ENCODE measurements around the gene ORC6. TPM values are rescaled to one million over a fixed set of nuclear protein-coding genes. Genes with fewer than 3 reads are reported as not detected.

The ORC6 gene
- total RNA-seq, 1 donor from 2014 or later, result 2.2 TPM

DNA sequence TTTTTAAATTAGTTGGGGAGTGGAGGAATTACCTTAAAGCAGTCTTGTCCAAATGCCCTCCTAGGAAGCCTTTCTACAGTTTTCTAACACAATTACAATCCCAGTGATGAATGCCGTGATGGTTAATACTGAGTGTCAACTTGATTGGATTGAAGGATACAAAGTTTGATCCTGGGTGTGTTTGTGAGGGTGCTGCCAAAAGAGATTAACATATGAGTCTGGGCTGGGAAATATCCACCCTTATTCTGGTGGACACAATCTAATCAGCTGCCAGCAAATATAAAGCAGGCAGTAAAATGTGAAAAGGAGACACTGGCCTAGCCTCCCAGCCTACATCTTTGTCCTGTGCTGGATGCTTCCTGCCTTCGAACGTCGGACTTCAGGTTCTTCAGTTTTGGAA is 12.2 kb downstream of the ORC6 start:
- no peak for DNase-seq (ENCODE audit: low spot score)

DNA sequence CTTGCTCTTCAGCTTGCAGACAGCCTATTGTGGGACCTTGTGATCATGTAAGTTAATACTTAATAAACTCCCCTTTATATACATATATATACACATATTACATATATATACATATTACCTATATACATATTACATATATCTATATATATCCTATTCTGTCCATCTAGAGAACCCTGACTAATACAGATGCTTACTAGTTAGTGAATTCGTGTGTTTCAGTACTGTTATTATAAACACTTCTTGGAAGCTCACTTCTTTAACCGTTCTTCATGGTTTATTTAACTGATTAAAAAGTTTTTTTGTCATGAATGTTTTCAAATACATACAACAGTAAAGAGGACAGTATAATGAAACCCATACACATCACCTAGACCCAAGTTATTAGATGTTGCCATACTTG is 12.6 kb downstream of the ORC6 start:
- no peak for DNase-seq (ENCODE audit: low spot score)

DNA sequence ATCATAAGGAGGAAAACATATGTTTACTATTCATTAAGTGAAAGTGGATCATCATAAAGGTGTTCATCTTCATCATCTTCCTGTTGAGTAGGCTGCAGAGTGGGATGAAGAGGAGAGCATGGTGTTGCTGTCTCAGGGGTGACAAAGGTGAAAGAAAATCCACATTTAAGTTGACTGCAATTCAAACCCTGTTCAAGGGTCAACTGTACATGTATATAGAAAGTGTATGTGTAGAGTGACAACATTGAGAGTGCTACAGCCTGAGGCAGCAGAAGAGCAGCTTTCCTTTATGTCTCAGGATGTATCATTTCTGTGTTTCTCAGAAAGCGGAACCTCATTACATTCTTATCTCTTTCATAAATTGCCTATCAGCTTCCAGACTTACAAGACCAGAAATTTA is 17.2 kb downstream of the ORC6 start:
- no peak for DNase-seq (ENCODE audit: low spot score)

DNA sequence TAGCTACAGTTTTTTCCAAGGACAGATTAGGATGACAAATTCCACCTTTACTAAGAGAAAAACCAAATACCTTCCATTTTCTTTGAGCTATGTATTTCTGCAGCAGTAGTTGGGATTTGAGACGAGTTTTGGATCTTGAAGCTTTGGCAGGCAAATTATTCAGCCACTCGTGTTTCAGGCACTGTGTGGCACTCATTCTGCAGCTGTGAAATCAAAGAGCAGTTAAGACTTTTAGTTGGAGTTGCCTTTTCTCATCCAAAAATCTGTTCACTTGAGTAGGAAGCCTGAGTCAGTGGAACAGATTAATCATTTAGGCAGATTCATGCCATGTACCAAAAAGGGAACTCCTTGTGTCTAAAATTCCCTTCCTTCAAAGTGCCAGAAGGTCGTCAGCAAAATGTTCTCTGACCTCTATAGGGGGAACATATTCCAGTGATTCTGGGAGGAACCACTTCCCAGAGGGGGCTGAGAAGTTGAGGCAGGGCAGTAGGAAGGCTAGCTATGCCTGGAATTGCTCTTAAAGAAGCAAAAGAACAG is 20.1 kb downstream of the ORC6 start:
- no peak for DNase-seq (ENCODE audit: low spot score)

DNA sequence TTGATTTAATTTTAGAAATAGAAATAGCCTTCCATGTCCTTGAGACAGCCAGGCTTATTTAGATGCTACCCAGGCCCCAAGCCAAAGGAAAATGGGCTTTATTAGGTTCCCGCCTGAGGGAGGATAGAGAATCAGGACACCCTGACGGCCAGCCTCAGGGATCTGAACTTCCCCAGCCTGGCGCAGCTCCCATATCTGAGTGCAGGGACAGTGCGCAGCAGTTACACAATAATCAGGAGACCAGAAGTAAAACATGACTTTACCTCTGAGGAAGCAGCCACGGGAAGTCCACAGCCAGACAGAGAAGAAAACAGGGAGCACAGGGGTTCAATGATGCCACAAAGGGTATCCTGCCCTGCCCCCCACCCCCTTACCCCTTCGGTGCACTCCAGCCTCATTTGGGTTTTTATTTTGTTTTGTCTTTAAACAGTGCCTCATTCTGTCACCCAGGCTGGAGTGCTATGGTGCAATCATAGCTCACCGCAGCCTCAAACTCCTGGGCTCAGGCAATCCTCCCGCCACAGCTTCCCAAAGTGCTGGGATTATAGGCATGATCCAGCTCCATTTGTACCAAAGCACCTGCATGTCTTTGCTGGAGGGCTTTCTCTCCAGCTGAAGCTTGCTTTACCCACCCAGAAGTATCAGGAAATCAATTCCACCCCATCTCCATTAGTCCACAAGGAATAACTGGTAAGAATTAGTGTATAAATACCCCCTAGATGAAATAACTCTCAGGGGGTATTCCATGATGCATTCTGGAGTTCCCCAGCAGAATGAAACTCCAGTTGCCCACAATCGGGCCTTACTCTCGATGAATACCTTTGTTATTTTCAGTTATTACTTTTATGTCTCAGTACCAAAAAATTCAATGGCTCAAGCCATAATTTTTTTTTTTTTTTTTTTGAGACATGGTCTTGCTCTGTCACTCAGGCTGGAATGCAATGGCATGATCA is 21.9 kb downstream of the ORC6 start:
- no peak for DNase-seq (ENCODE audit: low spot score)

DNA sequence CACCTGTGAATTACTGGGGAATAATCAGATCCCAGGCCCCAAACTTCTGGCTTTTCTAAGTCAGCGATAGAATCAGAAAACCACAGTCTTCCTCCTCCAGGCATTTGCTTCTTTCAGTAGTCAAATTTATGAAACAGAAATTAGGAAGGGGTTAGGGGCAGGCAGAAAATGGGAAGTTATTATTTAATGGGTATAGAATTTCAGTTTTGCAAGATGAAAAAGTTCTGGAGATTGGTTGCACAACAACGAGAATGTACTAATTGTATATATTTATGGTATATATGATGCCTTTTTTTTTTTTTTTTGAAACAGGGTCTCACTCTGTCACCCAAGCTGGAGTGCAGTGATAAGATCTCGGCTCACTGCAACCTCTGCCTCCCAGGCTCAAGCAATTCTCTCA is 23.5 kb downstream of the ORC6 start:
- no peak for DNase-seq (ENCODE audit: low spot score)

DNA sequence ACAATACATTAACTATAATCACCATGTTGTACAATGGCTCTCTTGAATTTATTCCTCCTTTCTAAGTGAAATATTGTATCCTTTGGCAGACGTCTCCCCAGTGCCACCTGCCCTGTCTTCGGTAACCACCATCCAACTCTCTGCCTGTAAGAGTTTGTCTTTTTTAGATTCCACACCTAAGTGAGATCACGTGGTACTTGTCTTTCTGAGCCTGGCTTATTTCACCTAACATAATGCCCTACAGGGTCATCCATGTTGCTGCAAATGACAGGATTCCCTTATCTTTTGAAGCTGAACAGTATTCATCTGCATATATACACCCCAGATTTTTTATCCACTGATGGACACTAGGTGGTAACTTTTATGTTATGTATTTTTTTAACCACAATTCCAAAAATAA is 24.2 kb downstream of the ORC6 start:
- DNase-seq (ENCODE audit: low spot score), result no peak

DNA sequence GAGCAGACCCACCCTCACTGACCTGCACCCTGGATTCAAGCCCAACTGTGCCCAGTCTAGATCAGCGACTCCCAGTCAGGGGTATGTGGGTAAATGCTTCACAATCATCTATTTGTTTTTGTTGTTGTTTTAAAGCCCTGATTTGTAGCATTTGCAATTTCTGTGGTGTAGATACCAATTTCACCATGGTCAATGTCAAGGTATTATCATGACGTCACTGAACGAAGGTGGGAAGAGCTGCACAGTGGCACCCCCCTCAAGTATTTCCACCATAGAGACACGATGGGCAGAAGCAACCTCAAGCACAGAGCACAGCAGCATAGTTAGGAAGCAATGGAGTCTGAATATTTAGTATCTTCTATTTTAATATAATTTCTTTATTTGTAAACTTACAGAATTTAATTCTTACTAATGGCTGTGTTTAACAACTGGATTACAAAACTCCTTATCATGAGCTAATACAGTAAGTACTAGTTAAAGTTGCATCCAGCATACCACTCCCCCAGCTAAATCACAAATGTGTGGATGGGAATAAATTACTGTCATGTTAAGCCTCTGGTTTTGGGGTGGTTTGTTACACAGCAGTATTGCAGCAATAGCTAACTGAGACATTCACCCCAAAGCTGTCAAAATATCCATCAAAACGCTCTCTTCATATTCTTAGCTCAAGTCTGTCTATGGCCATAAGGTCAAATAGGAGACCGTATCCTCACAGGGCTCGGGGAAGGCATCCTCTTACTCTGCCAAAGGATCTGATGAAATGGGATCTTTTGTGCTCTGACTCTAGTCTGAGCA is 25.5 kb downstream of the ORC6 start:
- no peak for DNase-seq (ENCODE audit: low spot score)

DNA sequence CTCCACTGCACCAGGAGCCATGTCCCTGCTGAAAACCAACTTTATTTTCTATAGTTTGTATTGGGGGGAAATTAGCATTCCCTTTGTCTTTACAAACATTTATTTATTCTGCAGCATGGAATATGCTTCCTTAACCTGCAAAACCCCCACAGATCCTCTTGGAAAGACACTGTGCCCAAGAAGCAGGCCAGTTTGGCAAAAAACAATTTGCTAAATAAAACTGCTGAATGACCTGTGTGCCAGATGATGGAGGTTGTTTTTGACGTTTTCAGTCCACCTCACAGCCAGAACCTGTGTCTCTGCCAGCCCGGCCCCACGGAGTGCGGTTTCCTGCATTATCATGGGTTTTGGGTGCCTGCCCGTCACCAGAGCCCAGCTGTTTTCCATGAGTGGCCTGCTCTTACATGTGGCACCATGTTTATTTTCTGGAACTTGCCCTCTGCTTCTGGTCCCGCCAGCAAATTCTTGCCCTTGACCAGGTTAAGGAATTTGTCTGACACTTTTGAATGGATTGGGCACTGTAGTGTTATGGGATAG is 26.4 kb downstream of the ORC6 start:
- no peak for DNase-seq (ENCODE audit: low spot score)

DNA sequence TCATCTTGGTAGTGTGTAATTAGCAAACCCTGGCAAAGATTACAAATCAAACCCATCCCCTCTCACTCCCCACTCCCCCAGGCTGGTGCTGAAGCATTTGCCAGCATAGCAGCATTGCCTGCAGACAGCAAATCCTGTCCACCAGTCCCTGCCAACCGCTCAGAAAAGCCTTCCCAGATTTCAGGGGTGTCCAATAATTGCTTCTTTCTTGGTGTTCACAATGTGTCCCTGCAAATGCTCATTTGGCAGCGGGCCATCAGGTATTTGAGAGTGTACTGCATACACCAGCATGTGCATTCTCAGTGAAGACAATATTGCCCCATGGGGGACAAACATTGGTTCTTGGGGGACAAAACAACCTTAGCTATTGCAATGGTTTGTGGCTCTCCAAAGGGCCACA is 28.2 kb downstream of the ORC6 start:
- no peak for DNase-seq (ENCODE audit: low spot score)

DNA sequence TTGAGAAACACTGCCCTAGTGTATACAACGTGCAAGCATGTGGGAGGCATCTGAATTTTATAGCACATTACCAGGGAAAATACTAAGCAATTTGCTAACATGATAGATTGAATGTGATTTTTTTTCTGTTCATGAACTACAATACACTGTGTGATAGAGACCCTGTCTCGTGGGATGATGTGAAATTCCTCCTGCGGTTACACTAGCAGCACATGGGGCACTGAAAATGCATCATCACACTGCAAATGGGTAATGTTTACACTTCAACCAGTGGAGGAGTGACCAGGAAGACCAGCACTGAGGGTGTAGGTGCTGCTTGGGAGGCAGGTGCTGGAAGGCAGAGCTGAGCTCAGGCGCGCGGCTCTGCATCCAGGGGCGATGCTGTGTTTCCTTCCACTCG is 28.8 kb downstream of the ORC6 start:
- no peak for DNase-seq (ENCODE audit: low spot score)

DNA sequence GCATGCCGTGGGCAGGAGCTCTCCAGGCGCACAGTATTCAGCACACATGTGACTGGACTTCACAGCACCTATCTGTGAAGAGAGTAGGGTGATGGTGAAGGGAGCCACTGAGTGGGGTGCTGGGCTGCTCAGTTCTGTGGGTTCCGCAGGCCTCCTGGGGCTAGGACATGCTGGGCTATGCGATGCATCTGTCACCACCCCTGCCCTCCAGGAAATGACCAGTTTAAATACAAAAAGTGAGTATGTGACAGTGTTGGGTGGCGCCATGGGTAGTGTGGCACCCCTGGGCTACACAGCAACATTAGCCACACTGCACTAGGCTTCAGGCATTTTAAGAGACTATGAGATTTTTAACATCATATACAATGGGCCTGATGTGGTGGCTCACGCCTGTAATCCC is 30.1 kb downstream of the ORC6 start:
- no peak for DNase-seq (ENCODE audit: low spot score)

DNA sequence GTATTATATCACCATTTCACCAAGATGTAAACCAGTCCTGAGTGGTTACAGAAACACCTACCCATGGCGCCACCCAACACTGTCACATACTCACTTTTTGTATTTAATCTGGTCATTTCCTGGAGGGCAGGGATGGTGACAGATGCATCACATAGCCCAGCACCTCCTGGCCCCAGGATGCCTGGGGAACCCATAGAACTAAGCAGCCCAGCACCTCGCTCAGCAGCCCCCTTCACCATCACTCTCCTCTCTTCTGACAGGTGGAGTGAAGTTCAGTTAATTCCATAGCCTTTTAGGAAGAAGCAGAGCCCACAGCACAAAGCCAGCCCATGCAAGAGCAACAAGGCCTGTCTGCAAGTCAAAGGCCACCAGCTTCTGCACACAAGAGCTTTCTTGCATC is 31.2 kb downstream of the ORC6 start:
- DNase-seq (ENCODE audit: low spot score), result no peak

DNA sequence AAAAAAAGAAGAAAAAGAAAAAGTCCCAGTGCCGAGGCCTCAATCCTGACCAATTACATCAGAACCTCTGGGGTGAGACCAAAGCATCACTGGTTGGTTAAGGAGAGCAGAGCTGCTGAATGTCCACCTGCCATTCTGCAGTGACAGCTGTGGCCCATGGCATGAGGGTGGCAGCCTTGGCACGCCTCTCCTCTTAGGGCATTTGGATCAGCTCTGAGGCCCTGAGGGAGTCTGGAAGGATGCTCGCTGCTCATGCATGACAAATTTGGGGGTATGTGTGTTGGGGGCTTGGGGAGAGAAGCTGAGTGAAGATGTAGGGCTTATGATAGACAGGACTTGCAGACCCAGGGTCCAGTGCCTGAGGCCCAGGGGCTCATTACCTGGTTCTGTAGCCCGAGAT is 32.4 kb downstream of the ORC6 start:
- no peak for DNase-seq (ENCODE audit: low spot score)

DNA sequence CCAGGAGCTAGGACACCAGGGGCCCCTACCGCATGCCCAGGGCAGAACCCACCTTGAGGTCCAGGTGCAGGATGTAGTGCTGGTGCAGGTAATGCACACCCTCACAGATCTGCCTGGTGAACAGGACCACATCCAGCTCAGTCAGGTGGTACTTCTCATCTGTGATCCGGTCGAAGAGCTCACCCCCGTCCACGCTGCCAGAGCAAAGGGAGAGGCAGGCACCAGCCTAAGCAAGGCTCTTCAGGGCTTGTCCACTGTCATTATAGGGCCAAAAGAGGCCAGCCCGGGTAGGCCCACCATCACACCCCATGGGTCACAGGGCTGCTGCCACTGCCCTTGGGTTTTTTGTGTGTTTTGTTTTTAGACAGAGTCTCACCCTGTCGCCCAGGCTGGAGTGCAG is 37.7 kb downstream of the ORC6 start:
- DNase-seq (ENCODE audit: low spot score), result no peak

DNA sequence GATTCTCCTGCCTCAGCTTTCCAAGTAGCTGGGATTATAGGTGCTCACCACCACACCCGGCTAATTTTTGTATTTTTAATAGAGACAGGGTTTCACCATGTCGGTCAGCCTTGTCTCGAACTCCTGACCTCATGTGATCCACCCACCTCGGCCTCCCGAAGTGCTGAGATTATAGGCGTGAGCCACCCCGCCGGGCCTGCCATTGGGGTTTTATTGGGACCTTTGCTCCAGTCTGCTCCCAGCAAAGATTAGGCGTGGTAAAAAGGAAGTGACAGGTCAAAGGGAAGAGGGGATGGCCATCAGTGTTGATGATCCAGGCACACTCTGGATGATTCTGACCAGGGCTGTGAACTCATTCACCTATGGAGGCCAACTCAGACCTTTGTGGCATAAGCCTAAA is 38.2 kb downstream of the ORC6 start:
- no peak for DNase-seq (ENCODE audit: low spot score)

DNA sequence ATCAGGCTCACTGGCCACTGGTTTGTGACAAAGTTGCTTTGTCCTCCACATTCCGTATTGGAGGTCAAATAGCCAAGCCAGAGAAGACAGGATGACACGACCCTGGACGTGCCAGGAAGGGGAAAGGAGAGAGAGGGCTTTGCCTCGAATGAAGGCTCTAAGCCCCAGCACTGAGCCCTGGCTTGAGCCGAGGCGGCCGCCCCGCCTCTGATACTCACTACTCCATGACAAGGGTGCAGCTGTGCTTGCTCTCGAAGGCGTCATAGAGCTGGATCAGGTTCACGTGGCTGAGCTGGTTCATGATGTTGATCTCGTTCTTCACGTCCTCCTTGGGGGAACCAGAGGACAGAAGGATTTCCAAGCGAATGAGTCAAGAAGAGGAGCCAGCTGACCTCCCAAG is 39.3 kb downstream of the ORC6 start:
- DNase-seq (ENCODE audit: low spot score), result no peak

DNA sequence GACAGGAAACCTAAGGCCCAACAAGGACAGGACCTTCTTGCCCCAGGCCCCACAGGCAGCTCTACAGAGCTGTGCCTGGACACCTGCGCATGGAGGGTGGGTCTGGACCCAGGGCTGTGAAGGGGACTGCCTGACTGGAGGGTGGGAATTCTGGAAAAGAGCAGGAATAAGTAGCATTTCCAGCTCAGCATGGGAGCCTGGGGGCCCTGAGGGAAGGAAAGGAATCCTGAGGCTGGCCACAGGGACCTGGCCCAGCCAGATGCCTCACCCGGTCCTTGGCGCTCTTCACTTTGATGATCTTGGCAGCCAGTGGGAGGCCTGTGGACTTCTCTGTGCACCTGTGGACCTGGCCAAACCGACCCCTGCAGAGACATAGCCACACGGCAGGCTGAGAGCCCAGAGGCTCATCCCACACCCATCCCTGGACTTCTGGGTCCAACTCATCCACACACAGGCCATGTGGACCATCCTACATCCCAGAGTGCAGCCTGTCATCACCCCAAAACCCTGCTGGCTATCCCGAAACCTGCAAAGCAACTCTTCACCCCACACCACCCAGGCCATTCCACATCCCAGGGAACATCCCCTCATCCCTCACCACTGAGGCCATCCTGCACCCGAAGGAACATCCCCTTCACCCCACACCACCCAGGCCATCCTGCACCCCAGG is 40.0 kb downstream of the ORC6 start:
- no peak for DNase-seq (ENCODE audit: low spot score)

DNA sequence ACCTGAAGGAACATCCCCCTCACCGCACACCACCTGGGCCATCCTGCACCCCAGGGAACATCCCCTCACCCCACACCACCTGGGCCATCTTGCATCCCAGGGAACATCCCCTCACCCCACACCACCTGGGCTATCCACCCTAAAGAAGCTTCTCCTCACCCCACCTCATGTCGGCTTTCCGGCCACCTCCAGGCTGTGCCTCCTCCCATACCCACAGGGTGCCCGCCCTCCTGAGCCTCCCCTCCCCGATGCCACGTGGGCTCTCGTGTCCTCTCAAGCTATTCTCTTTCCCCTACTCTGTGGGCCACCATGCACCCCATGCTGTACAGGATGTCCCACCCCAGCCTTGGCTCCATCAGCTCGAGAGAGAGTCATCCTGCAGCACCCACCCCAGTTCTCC is 40.7 kb downstream of the ORC6 start:
- DNase-seq (ENCODE audit: low spot score), result no peak

DNA sequence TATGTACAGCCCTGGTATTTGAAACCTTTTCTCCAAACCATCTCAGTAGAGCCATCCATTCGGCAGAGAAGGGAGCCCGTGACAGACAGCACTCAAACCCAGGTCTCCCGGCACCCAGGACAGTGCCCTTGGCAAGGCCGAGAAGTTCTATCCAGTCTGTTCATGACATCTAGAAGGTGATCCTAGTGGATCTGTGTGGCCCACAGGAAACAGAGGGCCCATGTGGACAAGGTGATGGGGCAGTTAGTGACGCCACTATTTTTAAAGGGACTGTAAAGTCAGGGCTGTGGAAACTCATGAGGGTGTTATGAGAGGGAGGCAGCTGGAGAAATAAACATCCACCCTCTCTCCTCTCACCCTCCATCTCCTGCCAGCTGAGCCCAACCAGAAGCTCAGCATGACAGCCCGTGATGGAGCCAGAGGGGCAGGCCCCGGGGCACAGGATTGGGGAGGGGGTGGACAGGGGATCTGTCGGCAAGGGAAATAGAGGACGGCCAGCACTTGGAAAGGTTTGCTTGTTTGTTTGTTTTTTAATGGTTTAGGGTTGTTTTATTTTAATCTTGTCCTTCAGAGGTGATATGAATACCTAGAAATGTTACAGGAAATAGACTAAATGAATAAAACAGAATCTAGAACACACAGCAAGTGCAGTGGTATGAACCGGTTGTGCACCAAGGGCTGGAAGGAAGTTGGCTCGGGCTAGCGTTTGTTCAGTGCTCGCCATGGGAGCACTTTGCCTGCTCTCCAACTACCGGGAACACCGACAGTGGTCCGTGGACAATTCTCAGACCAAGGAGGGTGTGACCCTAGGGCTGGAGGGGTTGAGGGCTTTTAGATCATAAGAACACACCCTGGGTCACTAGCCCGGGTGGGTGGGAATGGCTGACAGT is 41.6 kb downstream of the ORC6 start:
- no peak for DNase-seq (ENCODE audit: low spot score)
